Measurements from ENCODE around the gene CPT1C. TPM values are rescaled to one million over a fixed set of nuclear protein-coding genes. Genes with fewer than 3 reads are reported as not detected.

The CPT1C gene
- total RNA-seq, 1 donor from 2014 or later: 60.9 TPM

DNA sequence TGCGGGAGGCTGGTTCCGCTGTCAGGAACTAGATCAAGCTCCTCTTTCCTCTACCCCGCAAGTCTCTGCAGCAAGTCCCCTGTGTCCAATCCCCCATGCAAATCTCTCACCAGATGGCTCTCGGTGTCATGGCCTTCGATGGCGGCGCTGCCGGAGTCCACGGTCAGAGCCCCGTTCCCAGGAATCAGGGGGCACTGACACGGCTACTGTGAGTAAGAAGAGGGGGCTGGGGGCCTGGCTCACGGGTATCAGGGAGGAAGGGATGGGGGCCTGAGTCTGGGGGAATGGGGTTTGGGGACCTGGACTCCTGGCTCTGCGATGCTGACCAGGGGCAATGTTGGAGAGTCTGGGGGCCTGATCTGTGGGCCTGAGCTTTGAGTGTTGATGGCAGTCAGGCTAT, 44.9 kb upstream of the CPT1C start:
- TF ChIP-seq, protein P1, sequence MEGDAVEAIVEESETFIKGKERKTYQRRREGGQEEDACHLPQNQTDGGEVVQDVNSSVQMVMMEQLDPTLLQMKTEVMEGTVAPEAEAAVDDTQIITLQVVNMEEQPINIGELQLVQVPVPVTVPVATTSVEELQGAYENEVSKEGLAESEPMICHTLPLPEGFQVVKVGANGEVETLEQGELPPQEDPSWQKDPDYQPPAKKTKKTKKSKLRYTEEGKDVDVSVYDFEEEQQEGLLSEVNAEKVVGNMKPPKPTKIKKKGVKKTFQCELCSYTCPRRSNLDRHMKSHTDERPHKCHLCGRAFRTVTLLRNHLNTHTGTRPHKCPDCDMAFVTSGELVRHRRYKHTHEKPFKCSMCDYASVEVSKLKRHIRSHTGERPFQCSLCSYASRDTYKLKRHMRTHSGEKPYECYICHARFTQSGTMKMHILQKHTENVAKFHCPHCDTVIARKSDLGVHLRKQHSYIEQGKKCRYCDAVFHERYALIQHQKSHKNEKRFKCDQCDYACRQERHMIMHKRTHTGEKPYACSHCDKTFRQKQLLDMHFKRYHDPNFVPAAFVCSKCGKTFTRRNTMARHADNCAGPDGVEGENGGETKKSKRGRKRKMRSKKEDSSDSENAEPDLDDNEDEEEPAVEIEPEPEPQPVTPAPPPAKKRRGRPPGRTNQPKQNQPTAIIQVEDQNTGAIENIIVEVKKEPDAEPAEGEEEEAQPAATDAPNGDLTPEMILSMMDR (IDR thresholded peaks at IDR 0.05; ENCODE audit: unreplicated experiment): no peak
- Mint-ChIP-seq H3K27me3 (ENCODE audit: low read depth) (no peaks in the 10 kb centered on the region), H3K27ac (no peak overlapping the region), H3K4me1 (peaks cover 27% of the 10 kb centered on the region), H3K9me3 (no peaks in the 10 kb centered on the region), H3K36me3 (peaks cover 10% of the 10 kb centered on the region), H3K4me3 (no peak overlapping the region)
- DNase-seq (ENCODE audit: low spot score in 2 of 2, unreplicated experiment in 2 of 2): no peak

DNA sequence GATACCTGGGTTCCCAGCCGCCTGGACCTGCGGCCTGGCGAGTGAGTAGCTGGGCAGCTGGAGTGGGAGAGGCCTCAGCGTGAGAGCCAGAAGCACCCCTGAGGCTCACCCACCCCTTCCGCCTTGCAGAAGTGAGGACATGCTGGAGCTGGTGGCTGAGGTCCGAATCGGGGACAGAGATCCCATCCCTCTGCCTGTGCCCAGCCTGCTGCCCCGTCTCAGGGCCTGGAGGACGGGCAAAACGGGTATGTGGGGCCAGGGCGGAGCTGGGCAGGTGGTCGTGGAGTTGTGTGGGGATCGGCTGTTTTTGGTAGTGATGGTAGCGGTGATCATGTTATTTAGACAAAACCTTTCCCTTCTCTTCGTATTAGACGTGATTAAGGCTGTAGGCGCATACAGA, 44.3 kb upstream of the CPT1C start:
- no peaks in the 10 kb centered on the region for H3K27me3 Mint-ChIP-seq (ENCODE audit: low read depth)
- peaks cover 24% of the 10 kb centered on the region for H3K4me1 Mint-ChIP-seq
- H3K36me3 Mint-ChIP-seq: peaks cover 11% of the 10 kb centered on the region
- no peak overlapping the region for H3K27ac Mint-ChIP-seq
- H3K9me3 Mint-ChIP-seq: no peaks in the 10 kb centered on the region
- H3K4me3 Mint-ChIP-seq: no peak overlapping the region
- DNase-seq (ENCODE audit: low spot score in 2 of 2, unreplicated experiment in 2 of 2): no peak
- TF ChIP-seq, protein P1 (IDR thresholded peaks at IDR 0.05; ENCODE audit: unreplicated experiment): no peak

DNA sequence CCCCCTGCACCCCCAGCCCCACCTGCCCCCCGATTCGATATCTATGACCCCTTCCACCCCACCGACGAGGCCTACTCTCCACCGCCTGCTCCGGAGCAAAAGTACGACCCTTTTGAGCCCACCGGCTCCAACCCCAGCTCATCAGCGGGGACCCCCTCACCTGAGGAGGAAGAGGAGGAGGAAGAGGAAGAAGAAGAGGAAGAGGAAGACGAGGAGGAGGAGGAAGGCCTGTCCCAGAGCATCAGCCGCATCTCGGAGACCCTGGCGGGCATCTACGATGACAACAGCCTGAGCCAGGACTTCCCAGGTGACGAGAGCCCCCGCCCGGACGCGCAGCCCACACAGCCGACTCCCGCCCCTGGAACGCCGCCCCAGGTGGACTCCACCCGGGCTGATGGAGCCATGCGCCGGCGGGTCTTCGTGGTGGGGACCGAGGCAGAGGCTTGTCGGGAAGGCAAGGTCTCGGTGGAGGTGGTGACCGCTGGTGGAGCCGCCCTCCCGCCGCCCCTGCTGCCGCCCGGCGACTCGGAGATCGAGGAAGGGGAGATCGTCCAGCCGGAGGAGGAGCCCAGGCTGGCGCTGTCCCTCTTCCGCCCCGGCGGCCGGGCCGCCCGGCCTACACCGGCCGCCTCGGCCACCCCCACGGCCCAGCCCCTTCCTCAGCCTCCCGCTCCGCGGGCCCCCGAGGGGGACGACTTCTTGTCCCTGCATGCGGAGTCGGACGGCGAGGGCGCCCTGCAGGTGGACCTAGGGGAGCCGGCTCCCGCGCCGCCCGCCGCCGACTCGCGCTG, 39.7 kb upstream of the CPT1C start:
- TF ChIP-seq, protein P1 (IDR thresholded peaks at IDR 0.05; ENCODE audit: unreplicated experiment): no peak
- H3K36me3 Mint-ChIP-seq: peaks cover 22% of the 10 kb centered on the region
- no peak overlapping the region for H3K27ac Mint-ChIP-seq
- H3K9me3 Mint-ChIP-seq: no peaks in the 10 kb centered on the region
- H3K4me3 Mint-ChIP-seq: no peak overlapping the region
- no peak for DNase-seq (ENCODE audit: low spot score in 2 of 2, unreplicated experiment in 2 of 2)
- no peaks in the 10 kb centered on the region for H3K4me1 Mint-ChIP-seq
- H3K27me3 Mint-ChIP-seq (ENCODE audit: low read depth): no peaks in the 10 kb centered on the region

DNA sequence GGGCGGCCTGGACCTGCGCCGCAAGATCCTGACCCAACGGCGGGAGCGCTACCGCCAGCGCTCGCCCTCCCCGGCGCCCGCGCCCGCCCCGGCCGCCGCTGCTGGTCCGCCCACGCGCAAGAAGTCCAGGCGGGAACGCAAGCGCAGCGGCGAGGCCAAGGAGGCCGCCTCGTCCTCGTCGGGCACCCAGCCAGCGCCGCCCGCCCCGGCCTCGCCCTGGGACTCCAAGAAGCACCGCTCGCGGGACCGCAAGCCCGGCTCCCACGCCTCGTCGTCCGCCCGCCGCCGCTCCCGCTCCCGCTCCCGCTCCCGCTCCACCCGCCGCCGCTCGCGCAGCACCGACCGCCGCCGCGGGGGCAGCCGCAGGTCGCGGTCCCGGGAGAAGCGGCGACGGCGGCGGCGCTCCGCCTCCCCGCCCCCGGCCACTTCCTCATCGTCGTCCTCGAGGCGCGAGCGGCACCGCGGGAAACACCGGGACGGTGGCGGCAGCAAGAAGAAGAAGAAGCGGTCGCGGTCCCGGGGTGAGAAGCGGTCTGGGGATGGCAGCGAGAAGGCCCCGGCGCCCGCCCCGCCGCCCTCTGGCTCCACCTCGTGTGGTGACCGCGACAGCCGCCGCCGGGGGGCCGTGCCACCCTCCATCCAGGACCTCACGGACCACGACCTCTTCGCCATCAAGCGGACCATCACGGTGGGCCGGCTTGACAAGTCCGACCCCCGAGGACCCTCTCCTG, 38.9 kb upstream of the CPT1C start:
- no peak for DNase-seq (ENCODE audit: low spot score in 2 of 2, unreplicated experiment in 2 of 2)
- H3K36me3 Mint-ChIP-seq: peaks cover 25% of the 10 kb centered on the region
- H3K27ac Mint-ChIP-seq: no peak overlapping the region
- H3K4me1 Mint-ChIP-seq: no peaks in the 10 kb centered on the region
- no peak overlapping the region for H3K4me3 Mint-ChIP-seq
- no peaks in the 10 kb centered on the region for H3K27me3 Mint-ChIP-seq (ENCODE audit: low read depth)
- no peaks in the 10 kb centered on the region for H3K9me3 Mint-ChIP-seq
- TF ChIP-seq, protein P1 (IDR thresholded peaks at IDR 0.05; ENCODE audit: unreplicated experiment): no peak

DNA sequence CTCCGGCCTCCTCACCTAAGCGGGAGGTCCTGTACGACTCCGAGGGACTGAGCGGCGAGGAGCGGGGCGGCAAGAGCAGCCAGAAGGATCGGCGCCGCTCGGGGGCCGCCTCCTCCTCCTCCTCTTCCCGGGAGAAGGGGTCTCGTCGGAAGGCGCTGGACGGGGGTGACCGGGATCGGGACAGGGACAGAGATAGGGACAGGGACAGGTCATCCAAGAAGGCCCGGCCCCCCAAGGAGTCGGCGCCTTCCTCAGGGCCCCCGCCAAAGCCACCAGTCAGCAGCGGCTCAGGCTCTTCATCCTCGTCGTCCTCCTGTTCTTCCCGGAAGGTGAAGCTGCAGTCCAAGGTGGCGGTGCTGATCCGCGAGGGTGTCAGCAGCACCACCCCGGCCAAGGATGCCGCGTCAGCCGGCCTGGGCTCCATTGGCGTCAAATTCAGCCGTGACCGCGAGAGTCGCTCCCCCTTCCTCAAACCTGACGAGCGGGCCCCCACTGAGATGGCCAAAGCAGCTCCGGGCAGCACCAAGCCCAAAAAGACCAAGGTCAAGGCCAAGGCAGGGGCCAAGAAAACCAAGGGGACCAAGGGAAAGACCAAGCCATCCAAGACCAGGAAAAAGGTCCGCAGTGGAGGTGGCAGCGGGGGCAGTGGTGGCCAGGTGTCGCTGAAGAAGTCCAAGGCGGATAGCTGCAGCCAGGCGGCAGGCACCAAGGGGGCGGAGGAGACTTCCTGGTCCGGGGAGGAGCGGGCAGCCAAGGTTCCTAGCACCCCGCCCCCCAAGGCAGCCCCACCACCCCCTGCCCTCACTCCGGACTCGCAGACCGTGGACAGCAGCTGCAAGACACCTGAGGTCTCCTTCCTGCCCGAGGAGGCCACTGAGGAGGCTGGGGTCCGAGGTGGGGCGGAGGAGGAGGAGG, 38.1 kb upstream of the CPT1C start:
- Mint-ChIP-seq H3K4me3 (no peak overlapping the region), H3K4me1 (no peaks in the 10 kb centered on the region), H3K27ac (no peak overlapping the region), H3K9me3 (no peaks in the 10 kb centered on the region), H3K36me3 (peaks cover 24% of the 10 kb centered on the region), H3K27me3 (ENCODE audit: low read depth) (no peaks in the 10 kb centered on the region)
- TF ChIP-seq, protein P1 (IDR thresholded peaks at IDR 0.05; ENCODE audit: unreplicated experiment): no peak
- DNase-seq (ENCODE audit: low spot score in 2 of 2, unreplicated experiment in 2 of 2): no peak
